GM18499 (cell line): Measurements from ENCODE around the gene UBE2D2.
A peak's percentile ranks its signal among the peaks of the same experiment; 100 is the strongest.

Source experiments
- ATAC-seq: cut with Tn5 transposase; IDR thresholded peaks from one replicate; pipeline ENCODE4 v1.9.1; 2021; ENCODE audit warnings: moderate number of reproducible peaks; ENCODE audit not compliant: insufficient read depth, unreplicated experiment

The UBE2D2 gene

GRCh38 chr5:139646111-139646510, 85.0 kb downstream of the UBE2D2 start:
- no peak for ATAC-seq

GRCh38 chr5:139646912-139647505, 85.9 kb downstream of the UBE2D2 start:
- no peak for ATAC-seq

- ATAC-seq, result no peak
Observed at GRCh38 chr5:139647506-139648204, 86.5 kb downstream of the UBE2D2 start.

- no peak for ATAC-seq
Observed at GRCh38 chr5:139648205-139649081, 87.3 kb downstream of the UBE2D2 start, which contains the start of gene CXXC5. Gene CXXC5, plus strand, starts transcription at chr5:139648349. Its CDS starts 32,175 bp downstream, at chr5:139680524.

- ATAC-seq, result no peak
Observed at GRCh38 chr5:139649082-139649991, 88.2 kb downstream of the UBE2D2 start.

- ATAC-seq, result no peak
Observed at GRCh38 chr5:139650031-139650688, 89.0 kb downstream of the UBE2D2 start.

- no peak for ATAC-seq
Observed at GRCh38 chr5:139650689-139651042, 89.5 kb downstream of the UBE2D2 start.

GRCh38 chr5:139651043-139651834, 90.1 kb downstream of the UBE2D2 start:
- peak; percentile 1 for ATAC-seq

- peak; percentile 28 for ATAC-seq
Observed at GRCh38 chr5:139651853-139652787, 91.0 kb downstream of the UBE2D2 start.

- peak; percentile 30 for ATAC-seq
Observed at GRCh38 chr5:139652788-139653241, 91.7 kb downstream of the UBE2D2 start.

- ATAC-seq, result no peak
Observed at GRCh38 chr5:139653616-139654015, 92.5 kb downstream of the UBE2D2 start.

- no peak for ATAC-seq
Observed at GRCh38 chr5:139654464-139654863, 93.3 kb downstream of the UBE2D2 start.

- no peak for ATAC-seq
Observed at GRCh38 chr5:139654871-139655491, 93.8 kb downstream of the UBE2D2 start.

GRCh38 chr5:139655727-139656271, 94.7 kb downstream of the UBE2D2 start:
- ATAC-seq, result no peak

- ATAC-seq, result no peak
Observed at GRCh38 chr5:139657363-139658321, 96.5 kb downstream of the UBE2D2 start.

- no peak for ATAC-seq
Observed at GRCh38 chr5:139658501-139658927, 97.4 kb downstream of the UBE2D2 start.
